Keratinocyte (primary cell): ENCODE data around the gene PSMG2. TPM values are rescaled to one million over a fixed set of nuclear protein-coding genes. Genes with fewer than 3 reads are reported as not detected.

Experiments
- DNase-seq: peaks from one replicate; pipeline ENCODE4 v3.0.0-alpha.2; 2011; ENCODE audit warnings: low read depth, missing footprints, low spot score
- FAIRE-seq: peaks from 2 replicates; lab custom pipeline; 2011; peaks lifted over from hg19 to GRCh38; lab: Jason Lieb, UNC
- H2AFZ ChIP-seq: 2 replicates; pipeline ENCODE4 v1.6.0; 2012; ENCODE audit warnings: low read length, control low read depth, inconsistent platforms; ENCODE audit not compliant: control insufficient read depth
- H3K27ac ChIP-seq: 2 replicates; pipeline ENCODE4 v1.5.1; 2011; ENCODE audit warnings: low read length; ENCODE audit not compliant: control insufficient read depth, insufficient read depth
- H3K27me3 ChIP-seq: 3 replicates; pipeline ENCODE4 v1.6.0; 2011; ENCODE audit warnings: low read length; ENCODE audit not compliant: control insufficient read depth, insufficient read depth; ENCODE audit errors: extremely low read depth
- H3K36me3 ChIP-seq, 2 experiments: 2 replicates in 1 of 2; 3 replicates in 1 of 2; pipeline ENCODE4 v1.5.1; 2011; ENCODE audit warnings: low read length in 2 of 2, mild to moderate bottlenecking in 1 of 2; ENCODE audit not compliant: control insufficient read depth in 2 of 2, insufficient read depth in 2 of 2; ENCODE audit errors: extremely low read depth in 1 of 2
- H3K4me1 ChIP-seq: 3 replicates; pipeline ENCODE4 v1.5.1; 2011; ENCODE audit warnings: low read length; ENCODE audit not compliant: control insufficient read depth, insufficient read depth; ENCODE audit errors: extremely low read depth
- H3K4me2 ChIP-seq: 3 replicates; pipeline ENCODE4 v1.6.0; 2011; ENCODE audit warnings: low read depth, low read length; ENCODE audit not compliant: control insufficient read depth, insufficient read depth; ENCODE audit errors: extremely low read depth
- H3K4me3 ChIP-seq, 3 experiments: fragments of 200-600 bp in 1 of 3; sonication (generic) in 1 of 3; 2 replicates in 2 of 3; 3 replicates in 1 of 3; pipeline ENCODE4 v1.5.1; 2011 to 2016; ENCODE audit warnings: low read length in 3 of 3, mild to moderate bottlenecking in 3 of 3, control low read depth in 2 of 3, inconsistent platforms in 1 of 3, low read depth in 1 of 3, mixed read lengths in 1 of 3, mixed run types in 1 of 3, moderate library complexity in 1 of 3; ENCODE audit not compliant: control insufficient read depth in 2 of 3, insufficient read depth in 2 of 3; ENCODE audit errors: extremely low read depth in 1 of 3
- H3K79me2 ChIP-seq: 2 replicates; pipeline ENCODE4 v1.6.0; 2012; ENCODE audit warnings: low read length; ENCODE audit not compliant: control insufficient read depth, insufficient read depth
- H3K9ac ChIP-seq: 3 replicates; pipeline ENCODE4 v1.6.0; 2011; ENCODE audit warnings: low read length; ENCODE audit not compliant: control insufficient read depth, insufficient read depth; ENCODE audit errors: extremely low read depth
- H3K9me1 ChIP-seq: 3 replicates; pipeline ENCODE4 v1.6.0; 2011; ENCODE audit warnings: low read length; ENCODE audit not compliant: control insufficient read depth, insufficient read depth; ENCODE audit errors: extremely low read depth
- H3K9me3 ChIP-seq: 2 replicates; pipeline ENCODE4 v1.5.1; 2012; ENCODE audit warnings: low read depth, low read length; ENCODE audit not compliant: control insufficient read depth
- H4K20me1 ChIP-seq: 3 replicates; pipeline ENCODE4 v1.6.0; 2011; ENCODE audit warnings: low read length; ENCODE audit not compliant: control insufficient read depth, insufficient read depth; ENCODE audit errors: extremely low read depth
- CTCF ChIP-seq, 3 experiments: IDR thresholded peaks in 1 of 3; conservative IDR thresholded peaks in 1 of 3; optimal IDR thresholded peaks in 1 of 3; 2 replicates in 2 of 3; 3 replicates in 1 of 3; pipeline versions ENCODE3 to v1.5.1; 2011; ENCODE audit warnings: low read length in 3 of 3, mild to moderate bottlenecking in 3 of 3, moderate library complexity in 2 of 3, control low read depth in 1 of 3, inconsistent platforms in 1 of 3; ENCODE audit not compliant: insufficient read depth in 2 of 3; ENCODE audit errors: extremely low read depth in 1 of 3
- EZH2 ChIP-seq: IDR thresholded peaks from one replicate; pipeline ENCODE4 v1.6.1; 2012; ENCODE audit warnings: inconsistent platforms, mild to moderate bottlenecking, low read length, moderate library complexity
- dilution Hi-C: fragments of 300-500 bp; cut with MboI; formaldehyde crosslinking; loops from one replicate; pipeline ENCODE4 v1.7.0; 2020; ENCODE audit warnings: low sequenced_read_pairs; ENCODE audit not compliant: extremely low pct_ligation_motif_present
- polyA plus RNA-seq, 5 experiments: library from polyadenylated mRNA; depleted of rRNA in 3 of 5; stranded (reverse) in 3 of 5; stranded (forward) in 1 of 5; unstranded in 1 of 5; fragments of >200 nt; gene quantifications; 1 replicate in 1 of 5; 2 replicates in 3 of 5; 3 replicates in 1 of 5; pipeline versions ENCODE4 v1.2.1 to v1.2.3, GENCODE V29; 2011 to 2012; ENCODE audit warnings: missing spikeins in 2 of 5, low read depth in 1 of 5, low replicate concordance in 1 of 5

Gene PSMG2
- polyA plus RNA-seq, 1 donor (not counting 4 experiments of a cell fraction or from before 2014, with no cell fraction given): 69.3 TPM

DNA sequence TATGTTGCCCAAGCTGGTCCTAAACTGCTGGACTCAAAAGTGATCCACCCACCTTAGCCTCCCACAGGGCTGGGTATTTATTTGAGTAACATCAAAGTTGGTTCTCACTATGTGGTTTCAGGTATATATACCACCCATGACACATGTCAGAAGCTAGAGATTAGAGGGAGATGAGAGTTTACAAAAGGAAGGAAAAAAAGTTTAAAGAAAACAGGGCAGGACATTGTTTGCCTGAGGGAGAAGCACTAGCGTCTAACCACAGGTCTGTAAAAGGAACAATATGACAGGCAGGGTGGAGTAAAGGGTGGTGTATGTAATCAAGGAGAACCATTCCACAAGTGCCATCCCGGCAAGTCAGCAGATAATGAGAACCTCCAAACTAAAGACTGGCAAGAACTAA, 8.8 kb upstream of the PSMG2 start:
- peak; percentile 94 for FAIRE-seq

GRCh38 chr18:12699747-12700146, 3.1 kb upstream of the PSMG2 start:
- Histone ChIP-seq H3K9me1 (peaks cover 2% of the 10 kb centered on the region), H3K4me1 (peaks cover 26% of the 10 kb centered on the region), H3K9ac (no peak overlapping the region), H4K20me1 (no peaks in the 10 kb centered on the region), H3K4me3 (no peak overlapping the region), H3K9me3 (no peaks in the 10 kb centered on the region), H3K27ac (no peak overlapping the region), H3K27me3 (no peaks in the 10 kb centered on the region), H3K36me3 (peaks cover 0 to 2% of the 10 kb centered on the region in 2 experiments), H2AFZ (no peak overlapping the region), H3K4me2 (no peak overlapping the region), H3K79me2 (peaks cover 31% of the 10 kb centered on the region)
- DNase-seq (no peak), FAIRE-seq (no peak)
- dilution Hi-C loops: no loop called here
- TF ChIP-seq EZH2: no peak
- TF ChIP-seq CTCF (optimal IDR thresholded peaks at IDR 0.05 in 1 of 3, IDR thresholded peaks at IDR 0.05 in 1 of 3, conservative IDR thresholded peaks at IDR 0.05 in 1 of 3; ENCODE audit: extremely low read depth in 1 of 3, insufficient read depth in 2 of 3, low read length in 3 of 3): no peak

More for the DNA sequence above, 8.8 kb upstream of the PSMG2 start:
- TF ChIP-seq EZH2 (no peak), CTCF (optimal IDR thresholded peaks at IDR 0.05 in 1 of 3, IDR thresholded peaks at IDR 0.05 in 1 of 3, conservative IDR thresholded peaks at IDR 0.05 in 1 of 3; ENCODE audit: extremely low read depth in 1 of 3, insufficient read depth in 2 of 3, low read length in 3 of 3) (no peak)
- Histone ChIP-seq H2AFZ (no peak overlapping the region), H3K9ac (no peak overlapping the region), H3K27me3 (no peaks in the 10 kb centered on the region), H3K9me3 (no peaks in the 10 kb centered on the region), H3K36me3 (no peaks in the 10 kb centered on the region), H3K9me1 (no peaks in the 10 kb centered on the region), H3K79me2 (no peaks in the 10 kb centered on the region), H4K20me1 (no peaks in the 10 kb centered on the region), H3K4me1 (peaks cover 15% of the 10 kb centered on the region), H3K4me2 (no peak overlapping the region), H3K4me3 (no peak overlapping the region), H3K27ac (no peak overlapping the region)
- dilution Hi-C loops: no loop called here
- DNase-seq: no peak
